HG03571 (cell line): ENCODE measurements around the gene KRT79.
"Not testable (repeated sequence)": the region's sequence is repeated elsewhere in the genome, so short reads cannot be mapped to it uniquely, and the experiment has no call there.

Experiments used
- ATAC-seq: cut with Tn5 transposase; IDR thresholded peaks from one replicate; pipeline ENCODE4 v1.9.1; 2021; ENCODE audit not compliant: unreplicated experiment

KRT79 gene

GRCh38 chr12:52807544-52808470, 26.3 kb downstream of the KRT79 start:
- no peak for ATAC-seq

- ATAC-seq, result no peak
These were observed 27.1 kb downstream of the KRT79 start for GRCh38 chr12:52806821-52807543.

GRCh38 chr12:52806169-52806811, 27.8 kb downstream of the KRT79 start:
- ATAC-seq, result no peak

GRCh38 chr12:52805739-52806138, 28.4 kb downstream of the KRT79 start:
- ATAC-seq, result no peak

GRCh38 chr12:52805000-52805399, 29.1 kb downstream of the KRT79 start:
- ATAC-seq, result no peak

GRCh38 chr12:52802442-52802841, 31.7 kb downstream of the KRT79 start:
- ATAC-seq, result no peak

GRCh38 chr12:52801773-52802172, 32.3 kb downstream of the KRT79 start:
- ATAC-seq, result no peak

GRCh38 chr12:52800259-52800917, 33.7 kb downstream of the KRT79 start:
- ATAC-seq, result no peak

GRCh38 chr12:52799505-52800211, 34.5 kb downstream of the KRT79 start:
- ATAC-seq, result no peak

- ATAC-seq, result no peak
These were observed 35.2 kb downstream of the KRT79 start for GRCh38 chr12:52798671-52799504.

- ATAC-seq, result no peak
These were observed 36.0 kb downstream of the KRT79 start for GRCh38 chr12:52798003-52798670.

- ATAC-seq, result no peak
These were observed 36.6 kb downstream of the KRT79 start for GRCh38 chr12:52797529-52797894.

- no peak for ATAC-seq
These were observed 37.1 kb downstream of the KRT79 start for GRCh38 chr12:52796839-52797528.

- ATAC-seq, result no peak
These were observed 37.7 kb downstream of the KRT79 start for GRCh38 chr12:52796429-52796794.

- no peak for ATAC-seq
These were observed 38.2 kb downstream of the KRT79 start, which contains the start of gene KRT3 for GRCh38 chr12:52795694-52796428. Gene KRT3, minus strand, starts transcription at chr12:52796117. Its CDS starts 75 bp downstream, at chr12:52796042.

GRCh38 chr12:52795332-52795674, 38.8 kb downstream of the KRT79 start:
- not testable (repeated sequence) for ATAC-seq

- ATAC-seq, result no peak
These were observed 39.4 kb downstream of the KRT79 start for GRCh38 chr12:52794479-52795331.
